Measurements from ENCODE around the gene SIPA1L3.

SIPA1L3 gene

DNA sequence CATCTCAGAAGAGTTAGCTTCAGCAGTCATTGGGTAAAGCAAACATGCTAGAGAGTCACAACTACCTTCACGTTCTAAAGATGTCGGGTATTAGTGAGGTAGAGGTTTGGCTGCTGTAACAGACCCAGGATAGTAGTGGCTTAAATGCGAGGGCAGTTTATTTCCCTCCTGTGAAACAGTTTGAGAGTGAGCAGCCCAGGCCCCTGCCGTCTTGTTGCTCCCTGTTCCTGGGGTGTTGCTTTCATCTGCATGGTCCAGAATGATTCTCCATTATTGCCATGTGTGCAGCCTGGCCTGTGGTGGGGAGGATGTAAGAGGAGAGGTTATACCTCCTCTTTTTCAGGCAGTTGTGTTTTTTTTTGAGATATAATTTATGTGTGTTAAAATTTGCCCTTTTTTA, 63.7 kb downstream of the SIPA1L3 start:
- DNase-seq (ENCODE audit: low read depth) = no peak

DNA sequence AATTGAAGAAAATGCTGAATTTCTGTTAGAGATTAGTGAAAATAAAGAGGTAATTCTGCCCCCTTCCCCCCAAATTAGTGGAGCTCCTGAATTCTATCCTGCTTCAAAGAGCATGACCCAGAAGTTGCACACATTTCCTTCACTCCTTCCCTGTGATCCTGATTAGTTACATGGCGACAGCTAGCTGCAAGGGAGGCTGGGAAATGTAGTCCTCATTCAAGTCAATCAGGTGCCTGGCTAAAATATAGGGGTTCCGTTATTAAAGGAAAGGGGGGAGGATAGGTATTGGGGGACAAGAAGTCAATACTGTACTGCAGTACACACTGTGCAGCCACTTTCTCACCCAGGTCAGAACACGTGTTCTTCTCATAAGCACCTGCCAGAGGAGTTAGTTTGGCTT, 65.8 kb downstream of the SIPA1L3 start:
- TF ChIP-seq, protein P1, sequence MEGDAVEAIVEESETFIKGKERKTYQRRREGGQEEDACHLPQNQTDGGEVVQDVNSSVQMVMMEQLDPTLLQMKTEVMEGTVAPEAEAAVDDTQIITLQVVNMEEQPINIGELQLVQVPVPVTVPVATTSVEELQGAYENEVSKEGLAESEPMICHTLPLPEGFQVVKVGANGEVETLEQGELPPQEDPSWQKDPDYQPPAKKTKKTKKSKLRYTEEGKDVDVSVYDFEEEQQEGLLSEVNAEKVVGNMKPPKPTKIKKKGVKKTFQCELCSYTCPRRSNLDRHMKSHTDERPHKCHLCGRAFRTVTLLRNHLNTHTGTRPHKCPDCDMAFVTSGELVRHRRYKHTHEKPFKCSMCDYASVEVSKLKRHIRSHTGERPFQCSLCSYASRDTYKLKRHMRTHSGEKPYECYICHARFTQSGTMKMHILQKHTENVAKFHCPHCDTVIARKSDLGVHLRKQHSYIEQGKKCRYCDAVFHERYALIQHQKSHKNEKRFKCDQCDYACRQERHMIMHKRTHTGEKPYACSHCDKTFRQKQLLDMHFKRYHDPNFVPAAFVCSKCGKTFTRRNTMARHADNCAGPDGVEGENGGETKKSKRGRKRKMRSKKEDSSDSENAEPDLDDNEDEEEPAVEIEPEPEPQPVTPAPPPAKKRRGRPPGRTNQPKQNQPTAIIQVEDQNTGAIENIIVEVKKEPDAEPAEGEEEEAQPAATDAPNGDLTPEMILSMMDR (conservative IDR thresholded peaks at IDR 0.05; ENCODE audit: control insufficient read depth, insufficient read depth, low read depth, low read length) = no peak
- no peak for DNase-seq (ENCODE audit: low read depth)
- H3K4me3 ChIP-seq (ENCODE audit: control insufficient read depth, low read depth, low read length) = no peak overlapping the region

More for the DNA sequence above, 63.7 kb downstream of the SIPA1L3 start:
- TF ChIP-seq, protein P1 (conservative IDR thresholded peaks at IDR 0.05; ENCODE audit: control insufficient read depth, insufficient read depth, low read depth, low read length) = no peak
- no peak overlapping the region for H3K4me3 ChIP-seq (ENCODE audit: control insufficient read depth, low read depth, low read length)

DNA sequence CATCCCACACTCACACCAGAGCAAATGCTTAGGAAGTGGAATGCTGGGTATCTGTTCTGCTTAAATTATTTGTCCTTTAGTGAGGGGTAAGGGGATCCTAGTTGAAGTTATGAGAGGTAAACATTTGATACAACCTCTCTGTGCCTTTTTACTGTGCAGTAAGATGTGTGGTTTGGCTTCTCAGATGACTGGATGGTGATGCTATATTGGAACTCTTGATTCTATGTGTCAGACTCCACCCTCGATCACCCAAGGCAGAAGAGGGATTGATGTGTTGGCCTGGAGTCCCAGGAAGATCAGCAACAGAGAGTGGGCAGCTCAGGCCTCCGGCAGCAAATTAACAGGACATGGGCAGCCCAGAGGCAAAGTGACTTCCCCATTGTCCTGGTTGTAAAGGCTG, 66.7 kb downstream of the SIPA1L3 start:
- H3K4me3 ChIP-seq (ENCODE audit: control insufficient read depth, low read depth, low read length) = no peak overlapping the region
- DNase-seq (ENCODE audit: low read depth) = no peak
- TF ChIP-seq, protein P1 (conservative IDR thresholded peaks at IDR 0.05; ENCODE audit: control insufficient read depth, insufficient read depth, low read depth, low read length) = no peak

DNA sequence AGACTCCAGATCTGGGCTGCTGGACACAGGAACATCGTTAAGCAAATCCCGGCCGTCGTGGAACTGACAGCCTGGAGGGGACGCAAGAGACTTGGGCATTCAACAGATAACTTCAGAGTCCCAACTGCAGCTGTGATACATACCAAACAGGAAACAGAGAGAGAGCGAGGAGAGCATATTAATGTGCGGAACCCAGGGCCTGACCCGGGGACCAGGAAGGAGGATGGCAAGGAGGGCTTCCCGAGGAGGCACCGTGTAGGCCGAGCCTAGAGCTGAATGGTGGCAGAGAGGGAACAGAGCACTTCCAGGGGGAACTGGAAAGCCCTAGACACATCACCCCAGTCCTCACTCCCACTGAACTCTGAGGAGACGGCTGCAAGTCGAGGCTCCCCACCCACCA, 68.1 kb downstream of the SIPA1L3 start:
- DNase-seq (ENCODE audit: low read depth) = no peak
- H3K4me3 ChIP-seq (ENCODE audit: control insufficient read depth, low read depth, low read length) = no peak overlapping the region
- TF ChIP-seq, protein P1 (conservative IDR thresholded peaks at IDR 0.05; ENCODE audit: control insufficient read depth, insufficient read depth, low read depth, low read length) = no peak

DNA sequence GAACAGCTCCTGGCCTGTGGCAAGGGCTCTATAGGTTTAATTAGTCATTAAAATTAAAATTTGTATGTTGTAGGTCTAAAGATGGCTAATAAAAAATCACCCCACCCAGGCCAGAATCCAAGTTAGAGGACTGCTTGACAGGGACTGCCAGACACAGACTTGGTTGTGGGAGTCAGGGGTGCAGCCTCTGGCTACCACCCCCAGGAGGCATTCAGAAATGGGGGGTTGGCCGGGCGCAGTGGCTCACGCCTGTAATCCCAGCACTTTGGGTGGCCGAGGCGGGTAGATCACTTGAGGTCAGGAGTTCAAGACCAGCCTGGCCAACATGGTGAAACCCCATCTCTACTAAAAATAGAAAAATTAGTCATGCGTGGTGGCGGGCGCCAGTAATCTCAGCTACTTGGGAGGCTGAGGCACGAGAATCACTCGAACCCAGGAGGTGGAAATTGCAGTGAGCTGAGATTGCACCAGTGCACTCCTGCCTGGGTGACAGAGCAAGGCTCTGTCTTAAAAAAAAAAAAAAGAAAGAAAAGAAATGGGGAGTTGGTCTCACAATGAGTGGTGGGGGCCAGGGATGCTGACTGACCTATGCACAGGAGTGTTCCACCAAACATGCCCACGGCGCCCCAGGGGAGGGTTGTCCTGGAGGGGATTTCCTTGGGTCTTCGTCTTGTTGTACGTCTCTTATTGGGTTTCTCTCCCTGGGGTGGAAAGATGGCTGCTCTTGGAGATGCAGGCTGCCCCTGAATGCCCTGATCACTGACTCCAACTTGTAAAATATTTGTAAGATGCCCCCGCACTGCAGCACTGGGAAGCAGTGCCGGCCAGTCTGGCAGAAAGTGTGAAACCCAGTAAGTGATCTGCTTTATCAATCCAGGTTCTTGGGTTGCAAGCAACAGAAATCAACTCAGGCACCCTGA, 68.8 kb downstream of the SIPA1L3 start:
- no peak for DNase-seq (ENCODE audit: low read depth)
- no peak overlapping the region for H3K4me3 ChIP-seq (ENCODE audit: control insufficient read depth, low read depth, low read length)
- TF ChIP-seq, protein P1 (conservative IDR thresholded peaks at IDR 0.05; ENCODE audit: control insufficient read depth, insufficient read depth, low read depth, low read length) = no peak

DNA sequence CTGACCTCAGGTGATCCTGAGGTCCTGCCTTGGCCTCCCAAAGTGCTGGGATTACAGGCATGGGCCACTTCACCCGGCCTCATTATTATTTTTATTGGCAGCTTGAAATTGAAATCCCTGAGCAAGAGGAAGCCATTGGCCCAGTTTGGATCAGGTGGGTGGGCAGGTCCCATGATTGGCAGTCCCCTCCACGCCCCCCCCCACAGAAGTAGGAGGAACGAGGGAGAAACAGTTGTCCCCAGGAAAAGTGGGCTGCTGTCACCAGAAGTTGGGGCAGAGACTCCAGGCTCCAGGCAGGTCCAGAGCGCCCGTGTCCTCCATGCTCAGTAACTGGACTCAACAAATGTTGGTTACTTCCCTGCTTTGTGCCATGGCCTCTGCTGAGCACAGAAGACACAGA, 70.4 kb downstream of the SIPA1L3 start:
- DNase-seq (ENCODE audit: low read depth) = no peak
- H3K4me3 ChIP-seq (ENCODE audit: control insufficient read depth, low read depth, low read length) = no peak overlapping the region
- TF ChIP-seq, protein P1 (conservative IDR thresholded peaks at IDR 0.05; ENCODE audit: control insufficient read depth, insufficient read depth, low read depth, low read length) = no peak

All from fibroblast of mammary gland (primary cell).